Measurements from ENCODE around the gene KIAA1217.

The KIAA1217 gene

GRCh38 chr10:24518411-24518810 is 309.5 kb downstream of the KIAA1217 start:
- DNase-seq, result no peak

- DNase-seq, result no peak
Observed at GRCh38 chr10:24518981-24519597, 310.2 kb downstream of the KIAA1217 start.

- no peak for DNase-seq
Observed at GRCh38 chr10:24519950-24520349, 311.0 kb downstream of the KIAA1217 start.

GRCh38 chr10:24524314-24524713 is 315.4 kb downstream of the KIAA1217 start:
- DNase-seq, result no peak

GRCh38 chr10:24526085-24526649 is 317.2 kb downstream of the KIAA1217 start:
- DNase-seq, result no peak

- no peak for DNase-seq
Observed at GRCh38 chr10:24528946-24529345, 320.0 kb downstream of the KIAA1217 start.

- no peak for DNase-seq
Observed at GRCh38 chr10:24531439-24531838, 322.5 kb downstream of the KIAA1217 start.

GRCh38 chr10:24533981-24534380 is 325.0 kb downstream of the KIAA1217 start:
- no peak for DNase-seq

- no peak for DNase-seq
Observed at GRCh38 chr10:24536636-24537035, 327.7 kb downstream of the KIAA1217 start.

- DNase-seq, result no peak
Observed at GRCh38 chr10:24541239-24541753, 332.4 kb downstream of the KIAA1217 start.

- DNase-seq, result no peak
Observed at GRCh38 chr10:24542314-24543270, 333.7 kb downstream of the KIAA1217 start.

- no peak for DNase-seq
Observed at GRCh38 chr10:24544776-24545175, 335.8 kb downstream of the KIAA1217 start.

- no peak for DNase-seq
Observed at GRCh38 chr10:24545585-24545984, 336.6 kb downstream of the KIAA1217 start.

GRCh38 chr10:24550680-24551079 is 341.7 kb downstream of the KIAA1217 start:
- no peak for DNase-seq

GRCh38 chr10:24551161-24551560 is 342.2 kb downstream of the KIAA1217 start:
- DNase-seq, result no peak

GRCh38 chr10:24552346-24553016 is 343.5 kb downstream of the KIAA1217 start:
- DNase-seq, result no peak

- no peak for DNase-seq
Observed at GRCh38 chr10:24553051-24553612, 344.2 kb downstream of the KIAA1217 start.

- DNase-seq, result no peak
Observed at GRCh38 chr10:24554036-24554435, 345.1 kb downstream of the KIAA1217 start.

- DNase-seq, result no peak
Observed at GRCh38 chr10:24556126-24556749, 347.3 kb downstream of the KIAA1217 start.

- DNase-seq, result no peak
Observed at GRCh38 chr10:24556750-24557742, 348.1 kb downstream of the KIAA1217 start.

- DNase-seq, result no peak
Observed at GRCh38 chr10:24561453-24561852, 352.5 kb downstream of the KIAA1217 start.
